Pancreas (tissue), 10 donors: Measurements from ENCODE around the gene PPM1M. TPM values are rescaled to one million over a fixed set of nuclear protein-coding genes. Genes with fewer than 3 reads are reported as not detected.

Source experiments
- ATAC-seq, 4 donors: fragments of 200-7000 bp; cut with Tn5 transposase; one replicate each; pipeline versions ENCODE4 v1.8.0 to v1.9.1; 2020; ENCODE audit warnings: mild to moderate bottlenecking in 4 of 4, moderate library complexity in 4 of 4
- DNase-seq, 6 donors: peaks; one replicate each; pipeline ENCODE4 v3.0.0-alpha.2; 2020
- FAIRE-seq: peaks from 2 replicates; lab custom pipeline; 2012; peaks lifted over from hg19 to GRCh38; lab: Jason Lieb, UNC
- H3K27ac ChIP-seq, 4 donors: fragments of 200-600 bp; sonication (generic); 1 replicate in 3 of 4; 2 replicates in 1 of 4; pipeline versions ENCODE4 v1.5.0 to v1.8.0; 2020
- H3K27me3 ChIP-seq, 4 donors: fragments of 200-600 bp; one replicate each; pipeline ENCODE4 v1.8.0; 2021
- H3K36me3 ChIP-seq, 3 donors: fragments of 200-600 bp; sonication (generic) in 1 of 3; one replicate each; pipeline versions ENCODE4 v1.5.0 to v1.8.0; 2020 to 2021
- H3K4me1 ChIP-seq, 3 donors: fragments of 200-600 bp; one replicate each; pipeline ENCODE4 v1.8.0; 2021
- H3K4me3 ChIP-seq, 4 donors: fragments of 200-600 bp; sonication (generic) in 2 of 4; one replicate each; pipeline versions ENCODE4 v1.5.0 to v1.8.0; 2020 to 2021
- H3K9me3 ChIP-seq, 4 donors: fragments of 200-600 bp; one replicate each; pipeline ENCODE4 v1.8.0; 2021
- CTCF ChIP-seq, 4 donors: fragments of 200-600 bp; sonication (generic) in 3 of 4; IDR thresholded peaks; one replicate each; pipeline versions ENCODE4 v1.5.0 to v1.8.0; 2021; ENCODE audit warnings: antibody characterized with exemption in 4 of 4
- WGBS, 2 donors: extraction: QIAGEN DNeasy Blood & Tissue Kit; methylation state at CpG; one replicate each; pipeline ENCODE4 v1.1.7; 2013; 5-methylcytosine and 5-hydroxymethylcytosine counted together
- intact Hi-C, 3 donors: fragments of 100-400 bp; cut with DNase I; formaldehyde crosslinking; loops; one replicate each; pipeline versions ENCODE4 v1.11.1 to v1.14.2; 2022
- polyA plus RNA-seq, 2 donors: library from polyadenylated mRNA; stranded (reverse); fragments of 200-250 nt; gene quantifications; one replicate each; pipeline ENCODE4 v1.2.3, GENCODE V29; 2013
- total RNA-seq, 6 donors: library from RNA; stranded (reverse); fragmentation: NEBNext Ultra II Directional in 4 of 6; extraction: Animal tissue kit (Norgen Biotek cat#: 25700) in 4 of 6; gene quantifications; one replicate each; pipeline versions ENCODE4 v1.2.1 to v1.2.4, GENCODE V29; 2021 to 2023
- donor health status: healthy with polysubstance abuse.
- donor health status: DM: no; HTN: no; CAD: no; lungs with moderate emphysema.
- donor health status: DM: no; HTN: no; CAD: no.
- donor health status: control.
- donor health status: control.
- donor health status: Bipolar disorder and iron deficiency.
- donor health status: DM: yes; HTN: yes; CAD: no.
- donor health status: DM: no; HTN: no; CAD: no.
- donor health status: DM: no; HTN: no; CAD: no.
- donor health status: DM: yes; HTN: yes; CAD: no.

Gene PPM1M
- total and polyA plus RNA-seq, 8 donors = 4.0 to 15.2 (median 7.7) TPM

GRCh38 chr3:52278510-52279069, 33.0 kb downstream of the PPM1M start, which contains the start of gene WDR82:
Gene WDR82 (minus strand): TSS chr3:52278649. CDS start chr3:52278361, 288 bp downstream.
- TF ChIP-seq CTCF (IDR thresholded peaks at IDR 0.05) = peak in 3 of 4 donors; percentile 8 to 27 (median 21)
- H3K4me1 ChIP-seq = peaks cover 7 to 36% (median 8%) of the 10 kb centered on the region in 3 donors
- no peaks in the 10 kb centered on the region for H3K36me3 ChIP-seq
- no peaks in the 10 kb centered on the region for H3K27me3 ChIP-seq
- peak within 1 kb of the TSS; percentile 87 to 97 (median 92) for H3K27ac ChIP-seq
- no peaks in the 10 kb centered on the region for H3K9me3 ChIP-seq
- FAIRE-seq = no peak
- intact Hi-C loops = loop anchor here in 1 of 3 donors (10.0 kb wide), 1 partner anchor 54 kb away; the partner anchor contains the start of gene TLR9
- peak within 1 kb of the TSS; percentile 84 to 90 (median 88) for H3K4me3 ChIP-seq
- ATAC-seq = peak; percentile 93 to 96 (median 96)
- DNase-seq = peak; percentile 96 to 100 (median 98)
- 0 to 1% methylated on average over 53 to 58 of the region's 58 CpGs for WGBS, 2 donors

- Histone ChIP-seq H3K36me3 (no peaks in the 10 kb centered on the region), H3K4me1 (peaks cover 7 to 31% (median 8%) of the 10 kb centered on the region in 3 donors), H3K4me3 (peak overlapping the region in 1 of 4 donors; percentile 89), H3K9me3 (no peaks in the 10 kb centered on the region), H3K27ac (peak overlapping the region in 3 of 4 donors; percentile 87 to 97 (median 96)), H3K27me3 (no peaks in the 10 kb centered on the region)
- FAIRE-seq (no peak), DNase-seq (no peak), ATAC-seq (no peak)
- whole genome bisulfite sequencing, 2 donors = 26 to 40% methylated on average over 2 of the region's 2 CpGs
- intact Hi-C loops = loop anchor here in 1 of 3 donors (10.0 kb wide), 1 partner anchor 55 kb away; the partner anchor contains the start of gene TLR9
- no peak for TF ChIP-seq CTCF (IDR thresholded peaks at IDR 0.05)
Observed at GRCh38 chr3:52279596-52279995, 34.0 kb downstream of the PPM1M start.

DNA sequence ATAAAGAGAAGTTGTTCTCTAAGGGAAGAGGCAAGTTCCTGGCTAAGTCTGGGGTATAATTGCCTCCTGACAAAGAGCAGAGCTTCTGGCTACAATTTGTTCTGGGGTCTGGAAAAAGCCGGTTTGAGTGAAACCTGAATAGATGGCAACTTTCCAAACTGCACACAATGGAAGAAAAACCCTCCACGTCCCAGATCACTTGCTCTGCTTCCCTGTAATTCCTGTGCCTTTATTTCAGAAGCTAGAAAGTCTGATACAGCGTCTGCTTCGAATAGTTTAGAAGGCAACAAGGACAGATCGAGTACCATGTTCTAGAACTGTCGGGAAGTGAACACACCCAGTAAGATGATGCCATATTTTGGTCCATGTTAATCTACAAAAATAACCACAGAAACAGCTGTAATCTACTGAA, 34.5 kb downstream of the PPM1M start:
- Histone ChIP-seq H3K9me3 (no peaks in the 10 kb centered on the region), H3K4me3 (no peak overlapping the region), H3K27ac (peak overlapping the region in 2 of 4 donors; percentile 96 to 97), H3K27me3 (no peaks in the 10 kb centered on the region), H3K4me1 (peaks cover 8 to 32% (median 11%) of the 10 kb centered on the region in 3 donors), H3K36me3 (no peaks in the 10 kb centered on the region)
- WGBS, 2 donors = 21 to 26% methylated on average over 6 of the region's 6 CpGs
- DNase-seq (no peak), ATAC-seq (no peak), FAIRE-seq (no peak)
- TF ChIP-seq CTCF (IDR thresholded peaks at IDR 0.05) = no peak
- intact Hi-C loops = no loop called here

DNA sequence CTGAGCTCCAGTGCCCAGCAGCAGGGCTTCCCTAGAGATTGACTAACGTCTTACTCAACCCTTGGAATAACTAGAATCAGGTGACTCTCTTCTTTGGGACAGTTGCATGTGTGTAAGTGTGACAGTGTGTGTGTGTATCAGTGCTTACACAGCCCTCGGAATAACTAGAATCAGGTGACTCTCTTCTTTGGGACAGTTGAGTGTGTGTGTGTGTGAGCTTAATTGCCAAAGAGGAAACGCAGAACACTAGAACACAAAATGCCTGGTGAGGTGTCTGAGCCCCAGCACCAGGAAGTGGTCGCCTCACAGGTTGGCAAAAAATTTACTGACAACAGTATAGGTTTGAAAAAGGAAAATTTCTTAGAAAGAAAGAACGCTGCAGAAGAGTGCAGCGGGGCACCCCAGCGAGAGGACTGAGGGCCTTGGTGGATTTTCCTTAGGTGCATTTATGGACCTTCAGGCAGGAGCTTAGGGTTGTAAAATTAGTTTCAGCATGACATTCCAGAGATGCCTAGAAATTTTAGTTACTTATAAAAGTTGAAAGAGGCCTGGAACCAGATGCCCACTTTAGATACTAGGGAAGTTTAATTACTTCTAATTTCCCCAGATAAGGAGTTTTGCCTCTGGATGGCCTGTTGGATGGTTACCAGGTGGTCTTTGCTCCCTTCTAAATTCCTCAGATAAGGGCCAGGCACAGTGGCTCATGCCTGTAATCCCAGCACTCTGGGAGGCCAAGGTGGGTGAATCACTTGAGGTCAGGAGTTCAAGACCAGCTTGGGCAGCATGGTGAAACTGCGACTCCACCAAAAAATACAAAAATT, 36.6 kb downstream of the PPM1M start:
- intact Hi-C loops = no loop called here
- FAIRE-seq (no peak), DNase-seq (no peak), ATAC-seq (no peak)
- H3K27ac ChIP-seq = peak overlapping the region in 2 of 4 donors; percentile 23 to 36
- no peaks in the 10 kb centered on the region for H3K9me3 ChIP-seq
- no peaks in the 10 kb centered on the region for H3K36me3 ChIP-seq
- no peak for TF ChIP-seq CTCF (IDR thresholded peaks at IDR 0.05)
- peaks cover 2 to 19% (median 14%) of the 10 kb centered on the region in 3 donors for H3K4me1 ChIP-seq
- 72 to 75% methylated on average over 8 of the region's 8 CpGs for WGBS, 2 donors
- no peak overlapping the region for H3K4me3 ChIP-seq
- H3K27me3 ChIP-seq = no peaks in the 10 kb centered on the region
